ENCODE measurements around the gene GLIPR2.
"Not testable (repeated sequence)": the region's sequence is repeated elsewhere in the genome, so short reads cannot be mapped to it uniquely, and the experiment has no call there.

GLIPR2 gene

DNA sequence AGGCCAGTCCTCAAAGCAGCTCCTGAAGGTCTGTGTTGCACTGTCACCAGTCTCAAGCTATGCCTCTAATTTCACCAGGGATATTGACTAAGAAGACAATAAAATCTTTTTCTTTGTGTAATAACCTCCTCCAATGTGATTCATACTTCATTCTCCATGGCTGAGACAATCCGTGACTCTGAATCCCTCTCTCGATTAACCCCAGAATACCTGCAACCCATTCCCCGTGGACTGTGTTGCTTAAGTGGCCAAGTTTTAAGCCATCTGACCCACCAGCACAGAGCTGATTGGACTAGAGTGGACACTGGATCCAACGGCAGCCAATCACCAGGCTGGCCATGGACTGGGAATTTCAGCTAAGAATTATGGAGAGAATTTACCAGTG, 27.2 kb downstream of the GLIPR2 start:
- no peak for DNase-seq (ENCODE audit: low read depth)

DNA sequence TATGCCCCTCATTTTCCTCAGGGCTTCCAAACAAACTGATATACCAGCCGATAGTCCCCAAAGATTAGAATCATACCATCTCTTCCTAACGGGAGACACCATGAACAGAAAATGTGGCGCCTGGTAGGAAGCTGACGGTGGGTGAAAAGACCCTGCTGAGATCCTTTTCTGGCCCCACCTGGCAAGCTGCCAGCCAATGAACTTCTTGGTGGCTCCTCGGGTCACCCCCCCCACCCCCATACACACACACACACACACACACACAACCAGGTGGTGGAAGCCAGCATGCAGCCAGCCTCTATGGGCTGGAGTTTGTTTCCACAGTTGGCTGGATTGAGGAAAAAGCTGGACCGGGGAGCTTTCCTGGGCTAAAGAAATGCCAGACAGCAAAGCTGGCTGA, 27.8 kb downstream of the GLIPR2 start:
- DNase-seq (ENCODE audit: low read depth), result no peak

DNA sequence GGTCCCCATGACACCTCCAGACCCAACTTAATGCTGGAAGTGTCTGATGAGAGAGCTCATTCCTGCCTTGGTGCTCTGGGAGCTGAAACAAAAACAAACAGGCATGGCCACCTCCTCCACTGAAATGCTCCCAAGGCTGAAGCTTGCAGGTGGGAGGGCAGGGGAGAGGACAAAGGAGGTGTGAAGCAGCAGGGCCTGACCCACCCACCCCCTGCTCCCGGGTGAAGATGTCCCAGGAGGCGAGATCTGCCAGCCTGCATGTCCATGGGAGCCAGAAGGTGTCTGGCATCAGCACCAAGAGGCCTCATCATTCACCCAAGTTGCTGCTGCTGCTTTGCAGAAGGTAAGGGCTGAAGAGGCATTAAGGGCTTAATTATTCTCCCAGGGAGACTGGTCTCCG, 28.5 kb downstream of the GLIPR2 start:
- no peak for DNase-seq (ENCODE audit: low read depth)

DNA sequence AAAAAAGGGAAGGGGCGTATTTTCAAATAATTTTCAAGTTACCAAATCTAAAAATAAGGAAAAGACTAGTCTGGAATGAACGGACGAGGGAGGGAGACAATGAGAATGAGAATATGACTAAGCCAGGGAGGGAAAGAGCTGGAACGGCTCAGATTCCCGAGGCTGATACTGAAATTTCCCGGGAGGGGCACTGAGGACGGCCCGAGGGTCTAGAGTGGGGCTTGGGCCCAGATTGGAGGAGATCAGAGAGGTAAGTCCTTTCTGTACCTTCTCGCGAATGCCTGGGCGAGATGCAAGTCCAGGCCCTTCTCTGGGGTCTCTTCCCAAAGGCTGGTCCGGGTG, 29.3 kb downstream of the GLIPR2 start:
- no peak for DNase-seq (ENCODE audit: low read depth)

DNA sequence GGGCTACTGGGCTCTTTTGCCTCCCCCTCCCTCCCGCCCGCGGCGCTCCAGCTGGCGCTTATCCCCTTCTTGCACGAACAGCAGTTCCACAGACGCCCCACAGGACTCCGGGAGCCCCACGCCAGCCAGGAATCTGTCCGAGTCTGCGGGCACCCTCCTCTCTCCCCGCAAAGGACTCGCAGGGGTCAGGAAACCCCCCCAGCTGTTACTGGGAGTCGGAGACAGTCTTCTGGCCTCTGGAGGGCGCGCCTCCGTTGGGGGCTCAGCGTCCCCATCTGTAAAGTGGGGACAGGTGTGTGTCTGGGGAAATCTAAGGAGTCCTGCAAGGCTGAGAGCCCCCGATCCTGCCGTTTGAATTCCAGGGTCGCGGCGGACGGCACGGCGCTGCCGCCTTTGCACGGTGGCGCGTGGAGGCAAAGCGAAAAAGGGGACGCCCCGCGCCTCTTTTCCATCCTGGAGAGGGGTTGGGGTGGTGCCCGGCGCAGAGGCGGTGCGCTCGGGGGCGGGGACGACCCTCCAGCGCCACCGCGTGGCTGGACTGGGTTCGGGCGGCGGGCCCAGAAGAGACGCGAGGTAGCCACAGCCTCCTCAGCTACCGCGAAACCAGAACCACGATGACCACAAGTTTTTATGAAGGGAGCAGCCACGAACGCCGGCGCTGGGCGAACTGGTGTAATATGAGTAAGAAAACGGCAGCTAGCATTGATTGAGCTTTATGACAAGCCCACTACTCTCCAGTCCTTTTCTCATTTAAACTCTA, 29.8 kb downstream of the GLIPR2 start:
- DNase-seq (ENCODE audit: low read depth), result peak; percentile 76

DNA sequence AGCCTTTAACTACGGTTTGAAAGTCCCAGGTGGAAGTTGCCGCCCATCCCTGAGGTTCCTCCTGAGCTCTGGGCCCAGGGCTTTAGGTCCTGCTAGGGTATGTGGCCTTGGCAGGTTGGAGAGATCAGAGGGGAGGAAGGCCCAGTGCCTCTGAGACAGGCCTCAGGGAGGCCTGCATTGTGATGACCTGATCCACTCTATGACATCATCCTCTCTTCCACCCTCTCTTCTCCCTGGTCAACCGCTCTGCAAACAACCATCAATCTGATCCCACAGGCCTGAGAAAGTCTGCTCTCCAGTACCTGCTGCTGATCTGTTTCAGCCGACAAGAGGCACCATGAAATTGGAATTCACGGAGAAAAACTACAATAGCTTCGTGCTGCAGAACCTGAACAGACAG, 32.6 kb downstream of the GLIPR2 start, which contains the start of gene CCIN:
Gene CCIN (plus strand): TSS at position 223 of the 400 bp plus-strand sequence. CDS start 115 bp downstream, at position 338.
- no peak for DNase-seq (ENCODE audit: low read depth)

DNA sequence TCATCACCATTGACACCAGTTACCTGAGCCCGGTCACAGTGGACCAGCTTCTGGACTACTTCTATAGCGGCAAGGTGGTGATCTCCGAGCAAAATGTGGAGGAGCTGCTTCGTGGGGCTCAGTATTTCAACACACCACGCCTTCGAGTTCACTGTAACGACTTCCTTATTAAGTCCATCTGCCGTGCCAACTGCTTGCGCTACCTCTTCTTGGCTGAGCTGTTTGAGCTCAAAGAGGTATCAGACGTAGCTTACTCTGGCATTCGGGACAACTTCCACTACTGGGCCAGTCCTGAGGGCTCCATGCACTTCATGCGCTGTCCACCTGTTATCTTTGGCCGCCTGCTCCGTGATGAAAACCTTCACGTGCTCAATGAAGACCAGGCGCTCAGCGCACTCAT, 33.2 kb downstream of the GLIPR2 start:
- no peak for DNase-seq (ENCODE audit: low read depth)

DNA sequence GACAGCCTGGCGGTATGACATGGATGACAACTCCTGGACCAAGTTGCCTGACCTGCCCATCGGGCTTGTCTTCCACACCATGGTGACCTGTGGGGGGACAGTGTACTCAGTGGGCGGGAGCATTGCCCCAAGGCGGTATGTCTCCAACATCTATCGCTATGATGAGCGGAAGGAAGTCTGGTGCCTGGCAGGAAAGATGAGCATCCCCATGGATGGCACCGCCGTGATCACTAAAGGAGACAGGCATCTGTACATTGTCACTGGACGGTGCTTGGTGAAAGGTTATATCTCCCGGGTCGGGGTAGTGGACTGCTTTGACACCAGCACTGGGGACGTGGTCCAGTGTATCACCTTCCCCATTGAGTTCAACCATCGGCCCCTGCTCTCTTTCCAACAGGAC, 34.0 kb downstream of the GLIPR2 start:
- no peak for DNase-seq (ENCODE audit: low read depth)

DNA sequence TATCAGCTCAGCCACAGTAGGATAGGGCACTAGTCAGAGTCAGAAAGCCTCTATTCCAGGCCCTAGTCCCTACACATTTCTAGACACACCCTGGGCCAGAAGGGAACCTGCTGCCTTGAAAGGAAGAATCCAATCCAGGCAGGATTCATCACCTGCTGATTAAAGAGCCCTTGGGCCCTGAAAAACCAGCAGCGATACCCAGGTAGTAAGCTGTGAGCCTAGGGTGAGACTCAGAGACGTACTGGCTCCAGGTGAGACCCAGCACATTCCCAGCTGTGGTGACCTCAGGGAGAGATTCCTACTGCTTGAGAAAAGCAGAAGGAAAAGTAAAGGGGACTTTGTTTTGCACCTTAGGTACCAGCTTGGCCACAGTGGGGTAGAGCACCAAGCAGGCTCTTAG, 37.3 kb downstream of the GLIPR2 start:
- no peak for DNase-seq (ENCODE audit: low read depth)

DNA sequence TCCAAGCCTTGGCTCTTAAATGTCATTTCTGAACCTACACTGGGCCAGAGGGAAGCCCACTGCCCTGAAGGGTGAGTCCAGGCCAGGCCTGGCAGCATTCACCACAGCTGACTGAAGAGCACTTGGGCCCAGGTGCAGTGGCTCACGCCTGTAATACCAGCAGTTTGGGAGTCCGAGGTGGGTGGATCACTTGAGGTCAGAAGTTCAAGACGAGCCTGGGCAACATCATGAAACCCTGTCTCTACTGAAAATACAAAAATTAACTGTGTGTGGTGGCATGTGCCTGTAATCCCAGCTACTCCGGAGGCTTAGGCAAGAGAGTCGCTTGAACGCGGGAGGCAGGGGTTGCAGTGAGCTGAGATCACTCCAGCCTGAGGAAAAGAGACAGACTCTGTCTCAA, 37.7 kb downstream of the GLIPR2 start:
- DNase-seq (ENCODE audit: low read depth), result no peak

DNA sequence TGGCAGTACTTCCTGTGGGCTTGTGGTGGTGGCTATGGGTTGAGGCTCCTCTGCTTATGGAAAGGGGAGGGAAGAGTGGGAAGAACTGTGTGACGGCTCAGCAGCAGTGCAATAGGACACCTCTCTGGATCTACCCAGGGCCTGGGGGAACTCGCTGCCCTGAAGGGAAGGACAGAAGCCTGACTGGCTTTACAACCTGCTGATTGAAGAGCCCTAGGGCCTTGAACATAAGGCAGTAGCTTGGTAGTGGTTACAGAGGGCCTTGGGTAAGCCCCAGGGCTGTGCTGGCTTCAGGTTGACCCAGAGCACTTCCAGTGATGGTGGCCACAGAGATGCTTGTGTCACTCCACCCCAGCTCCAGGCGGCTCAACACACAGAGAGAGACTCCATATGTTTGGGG, 38.2 kb downstream of the GLIPR2 start:
- DNase-seq (ENCODE audit: low read depth), result no peak

DNA sequence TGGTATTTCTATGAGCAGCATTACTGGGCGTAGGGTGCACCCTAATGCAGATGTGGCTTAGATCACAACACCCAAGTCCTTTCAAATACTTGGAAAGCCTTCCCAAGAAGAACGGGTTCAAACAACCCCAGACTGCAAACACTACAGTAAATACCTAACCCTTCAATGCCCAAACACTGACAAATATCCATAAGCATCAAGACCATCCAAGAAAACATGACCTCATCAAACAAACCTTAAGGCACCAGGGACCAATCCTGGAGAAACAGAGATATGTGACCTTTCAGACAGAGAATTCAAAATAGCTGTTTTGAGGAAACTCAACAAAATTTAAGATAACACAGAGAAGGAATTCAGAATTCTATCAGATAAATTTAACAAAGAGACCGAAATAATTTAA, 38.7 kb downstream of the GLIPR2 start:
- DNase-seq (ENCODE audit: low read depth), result not testable (repeated sequence)

DNA sequence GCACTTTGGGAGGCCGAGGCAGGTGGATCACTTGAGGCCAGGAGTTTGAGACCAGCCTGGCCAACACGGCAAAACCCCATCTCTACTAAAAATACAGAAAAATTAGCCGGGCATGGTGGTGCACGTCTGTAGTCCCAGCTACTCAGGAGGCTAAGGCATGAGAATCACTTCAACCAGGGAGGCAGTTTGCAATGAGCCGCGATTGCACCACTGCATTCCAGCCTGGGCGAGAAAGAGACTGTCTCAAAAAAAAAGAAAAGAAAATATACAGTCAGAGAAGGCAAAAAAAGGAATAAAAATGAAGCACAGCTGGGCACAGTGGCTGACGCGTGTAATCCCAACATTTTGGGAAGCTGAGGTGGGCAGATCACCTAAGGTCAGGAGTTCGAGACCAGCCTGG, 40.0 kb downstream of the GLIPR2 start:
- not testable (repeated sequence) for DNase-seq (ENCODE audit: low read depth)

DNA sequence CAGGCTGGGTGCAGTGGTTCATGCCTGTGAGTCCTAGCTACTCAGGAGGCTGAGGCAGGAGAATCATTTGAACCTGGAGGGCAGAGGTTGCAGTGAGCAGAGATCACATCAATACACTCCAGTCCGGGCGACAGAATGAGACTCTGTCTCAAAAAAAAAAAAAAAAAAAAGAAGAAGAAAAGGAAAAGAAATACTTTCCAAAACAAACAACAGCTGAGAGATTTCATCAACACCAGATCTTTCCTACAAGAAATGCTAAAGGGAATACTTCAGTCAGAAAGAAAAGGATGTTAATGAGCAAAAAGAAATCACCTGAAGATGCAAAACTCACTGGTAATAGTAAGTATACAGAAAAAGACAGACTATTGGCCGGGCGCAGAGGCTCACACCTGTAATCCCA, 41.0 kb downstream of the GLIPR2 start:
- DNase-seq (ENCODE audit: low read depth), result no peak

DNA sequence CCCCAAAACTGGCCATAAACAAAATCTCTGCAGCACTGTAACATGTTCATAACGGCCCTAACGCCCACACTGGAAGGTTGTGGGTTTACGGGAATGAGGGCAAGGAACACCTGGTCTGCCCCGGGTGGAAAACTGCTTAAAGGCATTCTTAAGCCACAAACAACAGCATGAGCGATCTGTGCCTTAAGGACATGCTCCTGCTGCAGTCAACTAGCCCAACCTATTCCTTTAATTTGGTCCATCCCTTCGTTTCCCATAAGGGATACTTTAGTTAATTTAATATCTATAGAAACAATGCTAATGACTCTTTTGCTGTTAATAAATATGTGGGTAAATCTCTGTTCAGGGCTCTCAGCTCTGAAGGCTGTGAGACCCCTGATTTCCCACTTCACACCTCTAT, 43.7 kb downstream of the GLIPR2 start:
- DNase-seq (ENCODE audit: low read depth), result not testable (repeated sequence)

DNA sequence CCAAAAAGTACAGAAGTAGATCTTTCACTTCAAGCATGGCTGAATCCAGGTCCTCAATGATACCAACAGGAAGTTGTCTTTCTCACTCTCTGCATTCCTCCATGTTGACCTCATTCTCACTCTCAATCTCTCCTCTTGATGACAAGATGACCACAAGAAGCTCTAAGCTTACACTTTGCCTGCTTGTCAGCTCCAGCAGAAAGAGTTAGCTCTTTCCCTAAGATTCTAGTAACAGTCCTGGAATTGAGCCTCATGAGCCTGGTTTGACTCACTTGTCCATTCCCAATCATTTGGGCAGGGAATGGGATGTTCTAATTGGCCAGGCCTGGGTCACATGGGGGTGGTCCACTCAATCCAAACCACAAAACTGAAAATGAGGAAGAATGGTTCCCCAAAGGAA, 50.9 kb downstream of the GLIPR2 start:
- DNase-seq (ENCODE audit: low read depth), result no peak

DNA sequence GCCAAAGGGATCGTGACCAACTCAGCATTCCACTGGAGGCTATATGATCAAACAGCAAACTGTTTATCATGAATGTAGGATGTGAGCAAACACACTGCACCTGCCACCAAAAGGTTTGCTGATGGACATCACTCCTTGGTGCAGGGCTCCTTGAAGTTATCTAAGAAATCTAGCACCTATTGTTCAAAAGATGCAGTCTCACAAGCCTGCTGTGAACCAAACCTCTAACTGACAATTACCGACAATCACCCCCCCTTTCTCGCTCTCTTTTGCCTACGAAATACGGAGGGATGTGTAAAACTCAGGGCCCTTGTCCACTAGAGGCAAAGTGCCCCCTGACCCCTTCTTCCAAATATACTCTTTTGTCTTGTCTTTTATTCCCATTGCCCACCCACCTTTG, 51.7 kb downstream of the GLIPR2 start:
- DNase-seq (ENCODE audit: low read depth), result no peak

DNA sequence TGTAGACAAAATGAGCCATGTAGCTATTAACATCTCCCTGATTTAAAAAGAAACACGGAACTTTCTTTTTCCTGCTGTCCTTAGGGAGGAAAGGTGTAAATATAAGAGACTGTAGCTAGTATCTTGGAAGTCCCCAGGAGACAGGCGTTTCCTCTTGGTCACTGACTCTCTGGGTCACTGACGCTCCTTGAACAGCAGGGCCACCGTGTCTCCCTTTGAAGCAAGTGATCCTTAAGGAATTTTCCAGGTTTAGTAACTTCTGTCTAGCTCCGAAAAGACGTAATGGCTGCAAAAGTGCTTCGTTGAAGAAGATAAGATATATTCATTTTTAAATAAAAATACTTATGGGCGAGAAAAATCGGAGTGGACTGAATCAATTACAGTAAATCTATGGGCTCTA, 53.4 kb downstream of the GLIPR2 start:
- DNase-seq (ENCODE audit: low read depth), result no peak

DNA sequence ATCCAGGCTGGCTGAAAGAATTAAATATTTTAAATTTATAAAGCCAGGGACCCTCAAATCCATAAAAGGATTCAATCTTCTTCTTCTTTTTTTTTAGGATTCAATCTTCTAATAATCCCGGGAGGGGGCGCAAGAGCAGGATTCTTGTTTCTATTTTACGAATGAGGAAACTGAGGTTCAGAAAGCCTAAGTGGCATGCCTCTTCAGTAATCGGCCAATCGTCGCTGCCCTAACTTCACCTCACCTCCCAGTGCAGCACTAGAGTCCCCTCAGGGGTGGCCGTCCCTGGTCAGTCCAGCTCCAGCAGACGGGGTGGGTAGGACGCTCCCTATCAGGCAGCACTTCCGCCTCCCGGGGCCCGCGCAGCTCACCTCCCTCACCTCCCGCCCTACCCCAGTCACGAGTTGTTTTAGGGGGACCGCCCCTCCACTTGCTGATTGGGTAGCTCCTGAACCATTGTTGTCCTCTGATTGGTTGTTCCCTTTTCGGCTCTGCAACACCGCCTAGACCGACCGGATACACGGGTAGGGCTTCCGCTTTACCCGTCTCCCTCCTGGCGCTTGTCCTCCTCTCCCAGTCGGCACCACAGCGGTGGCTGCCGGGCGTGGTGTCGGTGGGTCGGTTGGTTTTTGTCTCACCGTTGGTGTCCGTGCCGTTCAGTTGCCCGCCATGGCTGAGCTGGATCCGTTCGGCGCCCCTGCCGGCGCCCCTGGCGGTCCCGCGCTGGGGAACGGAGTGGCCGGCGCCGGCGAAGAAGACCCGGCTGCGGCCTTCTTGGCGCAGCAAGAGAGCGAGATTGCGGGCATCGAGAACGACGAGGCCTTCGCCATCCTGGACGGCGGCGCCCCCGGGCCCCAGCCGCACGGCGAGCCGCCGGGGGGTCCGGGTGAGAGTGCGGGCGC, 54.1 kb downstream of the GLIPR2 start, which contains the start of gene CLTA:
Gene CLTA (plus strand): TSS at position 534 of the 902 bp plus-strand sequence. CDS start 136 bp downstream, at position 670.
- peak; percentile 85 for DNase-seq (ENCODE audit: low read depth)

DNA sequence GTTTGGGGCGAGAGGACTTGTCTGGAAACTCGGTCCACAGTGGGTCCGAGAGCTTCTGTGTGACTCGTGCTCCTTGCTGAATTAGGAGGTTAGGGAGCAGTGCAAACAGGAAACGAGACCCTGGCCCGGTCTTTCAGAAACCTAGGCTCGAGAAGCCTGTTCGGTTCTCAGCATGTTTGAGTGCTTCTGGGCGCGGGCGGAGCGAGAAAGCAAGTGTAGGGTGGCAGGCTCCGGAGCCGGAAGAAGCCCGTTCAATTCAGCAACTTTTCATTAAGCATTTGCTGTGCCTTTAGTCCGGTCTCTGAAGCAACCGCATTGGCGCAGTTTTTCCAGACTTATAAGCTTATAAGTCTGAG, 54.7 kb downstream of the GLIPR2 start:
- peak; percentile 24 for DNase-seq (ENCODE audit: low read depth)

DNA sequence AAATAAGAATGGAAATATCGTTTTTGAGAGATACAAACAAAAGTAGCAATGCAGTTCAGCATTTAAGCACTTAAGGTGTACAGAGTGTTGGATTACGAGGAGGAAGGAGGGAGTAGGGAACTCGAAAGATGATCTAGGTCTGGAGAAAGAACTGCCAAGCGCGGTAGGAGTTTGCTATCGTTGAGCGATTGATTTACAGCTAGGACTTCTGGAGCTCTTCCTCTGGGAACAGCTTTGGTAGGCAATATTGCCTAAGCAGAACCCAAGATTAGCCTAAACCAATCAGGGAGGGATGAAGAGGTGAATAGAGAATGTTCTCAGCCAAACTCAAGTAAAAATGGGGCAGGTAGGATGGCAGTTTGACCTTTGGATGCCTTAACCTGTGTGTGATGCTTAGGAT, 55.2 kb downstream of the GLIPR2 start:
- DNase-seq (ENCODE audit: low read depth), result no peak

DNA sequence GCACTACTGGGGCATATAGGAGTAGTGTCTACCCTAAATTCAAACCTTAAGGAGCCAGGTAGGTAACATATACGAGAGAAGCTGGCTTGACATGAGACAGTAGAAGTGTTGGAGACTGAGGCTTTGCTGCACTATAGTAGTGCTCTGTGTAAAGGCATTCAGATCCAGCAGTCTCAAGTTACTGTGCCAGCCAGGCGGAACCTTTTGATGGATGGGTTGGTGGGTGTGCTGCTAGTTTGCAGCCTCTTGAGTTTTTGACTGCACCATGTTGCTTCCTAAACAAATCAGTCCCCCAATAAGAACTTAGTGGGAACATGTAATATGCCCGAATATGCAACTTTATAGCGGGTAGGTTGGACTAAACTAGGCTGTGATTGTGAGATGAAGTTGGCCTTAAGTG, 55.7 kb downstream of the GLIPR2 start:
- DNase-seq (ENCODE audit: low read depth), result no peak

DNA sequence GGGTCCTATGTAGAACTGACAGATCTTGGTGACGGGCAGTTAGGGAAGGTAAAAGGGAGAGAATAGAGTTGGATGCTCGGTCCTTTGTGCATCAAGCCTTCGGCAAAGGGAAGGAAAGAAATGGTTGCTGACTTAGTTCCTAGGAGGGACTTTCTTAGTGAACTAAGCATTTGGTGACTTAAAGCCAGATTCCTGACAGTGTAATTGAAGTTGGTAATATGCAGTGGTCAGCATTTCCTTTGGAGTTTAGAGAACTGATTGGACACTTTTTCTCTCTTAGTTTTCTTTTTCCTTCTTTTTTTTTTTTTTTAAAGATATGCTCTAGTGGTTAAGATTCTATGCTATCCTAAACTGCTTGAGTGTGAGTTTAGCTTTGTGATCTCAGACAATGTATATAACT, 56.5 kb downstream of the GLIPR2 start:
- no peak for DNase-seq (ENCODE audit: low read depth)
